GM12892 (cell line): ENCODE measurements around the gene TSEN2.

ENCODE experiments used
- POLR2AphosphoS5 ChIP-seq: IDR thresholded peaks from 2 replicates; pipeline ENCODE4 v1.6.1; 2011; ENCODE audit warnings: low read depth, low read length, control low read depth
- TAF1 ChIP-seq: IDR thresholded peaks from 2 replicates; pipeline ENCODE4 v1.6.1; 2011; ENCODE audit warnings: low read depth, mild to moderate bottlenecking, control low read depth, low read length, borderline replicate concordance

DNA sequence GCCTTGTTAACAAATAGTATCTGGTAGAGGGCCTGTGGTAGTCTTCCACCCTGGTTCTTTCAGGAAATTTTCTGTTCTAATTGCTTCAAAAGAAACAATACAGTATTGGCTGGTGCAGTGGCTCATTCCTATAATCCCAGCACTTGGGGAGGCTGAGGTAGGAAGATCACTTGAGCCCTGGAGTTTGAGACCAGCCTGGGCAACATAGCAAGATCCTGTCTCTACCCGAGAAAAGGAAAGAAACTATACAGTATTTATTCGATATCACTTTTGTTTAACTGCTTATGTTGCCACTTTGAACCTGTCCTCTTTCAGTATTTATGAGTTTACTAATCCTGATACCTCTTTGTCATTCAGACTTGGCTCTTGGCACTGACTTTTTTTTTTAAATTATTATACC lies 77.1 kb downstream of the TSEN2 start:
- TF ChIP-seq POLR2AphosphoS5 = no peak
- TF ChIP-seq TAF1 = no peak
